T-helper 1 cell (primary cell): Measurements from ENCODE around the gene SHC2.
"Not testable (repeated sequence)": the region's sequence is repeated elsewhere in the genome, so short reads cannot be mapped to it uniquely, and the experiment has no call there.

Experiments used
- DNase-seq, 5 donors: peaks; one replicate each; pipeline ENCODE4 v3.0.0-alpha.2; 2012 to 2020

Gene SHC2

DNA sequence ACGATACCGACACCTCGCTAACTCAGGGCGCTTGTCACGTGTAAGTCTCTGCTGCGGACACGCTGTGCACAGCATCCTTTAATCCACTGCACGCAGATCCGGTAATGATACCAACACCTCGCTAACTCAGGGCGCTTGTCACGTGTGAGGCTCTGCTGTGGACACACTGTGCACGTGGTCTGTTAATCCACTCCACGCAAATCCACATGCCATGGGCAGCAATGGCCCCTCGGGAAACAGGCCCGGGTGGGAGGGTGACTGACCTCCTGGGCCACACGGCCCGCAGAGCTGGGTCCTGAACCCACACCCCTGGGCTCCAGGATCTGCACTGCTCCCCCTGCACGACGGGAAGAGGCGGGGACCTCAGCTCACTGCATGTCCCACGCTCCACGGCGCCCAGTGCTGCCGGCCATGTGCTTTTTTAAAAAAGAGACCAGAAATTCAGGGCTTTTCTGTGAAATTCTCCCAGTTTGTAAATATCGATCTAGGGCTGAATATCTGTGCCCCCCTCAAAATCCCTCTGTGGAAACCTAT, 16.1 kb downstream of the SHC2 start:
- DNase-seq, result no peak

- no peak for DNase-seq
Observed at GRCh38 chr19:443005-443404, 17.8 kb downstream of the SHC2 start.

DNA sequence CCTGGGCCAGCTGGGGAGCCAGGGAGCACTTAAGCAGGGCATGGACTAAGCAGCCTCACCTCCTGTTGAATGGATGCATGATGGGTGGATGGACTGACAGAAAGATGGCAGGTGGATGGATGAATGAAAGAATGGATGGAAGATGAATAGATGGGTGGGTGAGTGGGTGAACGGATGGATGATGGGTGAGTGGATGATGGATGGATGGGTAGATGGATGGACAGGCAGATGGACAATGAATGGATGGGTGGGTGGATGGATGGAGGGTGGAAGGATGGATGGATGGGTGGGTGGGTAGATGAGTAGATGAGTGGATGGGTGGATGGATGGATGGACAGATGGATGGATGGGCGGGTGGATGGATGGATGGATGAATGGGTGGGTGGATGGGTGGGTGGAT, 18.7 kb downstream of the SHC2 start:
- no peak for DNase-seq

DNA sequence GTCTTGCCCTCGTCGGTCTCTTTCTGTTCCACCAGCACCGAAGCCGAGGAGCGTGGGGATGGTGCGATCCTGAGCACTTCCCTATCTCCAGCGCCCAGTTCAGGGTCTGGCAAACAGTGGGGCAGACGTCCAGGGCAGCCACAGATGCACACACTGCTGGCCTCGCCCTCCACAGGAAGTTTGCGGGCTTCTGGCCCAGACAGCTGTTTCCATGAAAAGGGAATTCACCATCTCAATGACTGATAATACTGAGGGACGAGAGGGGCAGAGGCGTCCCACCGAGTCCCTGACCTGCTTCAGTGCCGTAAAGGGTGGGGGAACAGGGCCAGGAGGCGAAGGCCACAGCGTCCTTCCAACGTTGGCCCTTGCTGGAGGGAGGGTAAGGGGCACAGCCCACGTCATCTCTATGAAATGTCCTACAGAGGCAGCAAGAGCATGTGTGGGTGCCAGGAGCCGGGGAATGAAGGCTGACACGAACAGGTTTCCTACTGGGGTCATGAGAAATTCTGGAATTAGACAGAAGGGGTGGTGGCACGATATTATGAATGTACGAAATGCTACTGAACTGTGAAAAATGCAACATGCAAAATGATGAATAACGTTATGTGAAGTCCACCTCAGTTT, 19.5 kb downstream of the SHC2 start:
- no peak for DNase-seq

DNA sequence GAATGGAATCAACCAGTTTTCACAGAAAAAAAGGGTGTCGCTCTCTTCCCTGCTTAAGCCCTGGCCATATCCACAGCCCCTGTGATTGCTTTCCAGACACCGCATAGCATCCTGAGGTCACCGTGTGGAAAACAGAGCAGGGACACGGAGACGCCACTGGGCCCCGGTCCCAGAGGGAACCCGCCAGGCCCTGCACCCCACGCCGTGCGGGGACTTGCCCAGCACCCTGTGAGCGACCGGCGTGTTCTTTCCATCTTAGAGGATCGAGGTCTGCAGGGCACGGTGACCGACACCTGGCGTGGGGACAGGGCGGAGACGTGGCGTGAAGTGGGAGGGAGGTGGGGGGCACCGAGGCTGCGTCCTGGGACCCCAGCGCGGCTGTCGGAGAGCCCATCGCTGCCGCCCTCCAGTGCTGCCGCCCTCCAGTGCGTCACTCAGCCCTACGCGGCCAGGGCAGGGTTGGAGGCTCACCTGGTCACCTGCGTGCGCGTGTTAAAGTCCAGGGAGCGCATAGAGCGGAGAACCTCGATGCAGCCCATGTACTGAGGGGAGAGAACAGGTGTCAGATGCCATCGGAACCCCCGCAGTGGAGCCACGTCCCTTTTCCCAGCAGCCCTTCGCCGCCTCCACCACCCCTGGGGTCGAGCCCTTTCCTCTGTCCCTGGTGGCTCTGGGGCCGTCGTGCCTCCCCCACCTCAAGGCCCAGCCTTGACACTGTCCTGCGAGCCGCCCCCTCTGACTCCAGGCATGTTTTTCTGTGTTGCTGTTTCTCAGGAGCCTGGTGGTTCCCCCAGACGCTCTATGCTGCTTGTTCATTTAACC, 20.2 kb downstream of the SHC2 start:
- no peak for DNase-seq

DNA sequence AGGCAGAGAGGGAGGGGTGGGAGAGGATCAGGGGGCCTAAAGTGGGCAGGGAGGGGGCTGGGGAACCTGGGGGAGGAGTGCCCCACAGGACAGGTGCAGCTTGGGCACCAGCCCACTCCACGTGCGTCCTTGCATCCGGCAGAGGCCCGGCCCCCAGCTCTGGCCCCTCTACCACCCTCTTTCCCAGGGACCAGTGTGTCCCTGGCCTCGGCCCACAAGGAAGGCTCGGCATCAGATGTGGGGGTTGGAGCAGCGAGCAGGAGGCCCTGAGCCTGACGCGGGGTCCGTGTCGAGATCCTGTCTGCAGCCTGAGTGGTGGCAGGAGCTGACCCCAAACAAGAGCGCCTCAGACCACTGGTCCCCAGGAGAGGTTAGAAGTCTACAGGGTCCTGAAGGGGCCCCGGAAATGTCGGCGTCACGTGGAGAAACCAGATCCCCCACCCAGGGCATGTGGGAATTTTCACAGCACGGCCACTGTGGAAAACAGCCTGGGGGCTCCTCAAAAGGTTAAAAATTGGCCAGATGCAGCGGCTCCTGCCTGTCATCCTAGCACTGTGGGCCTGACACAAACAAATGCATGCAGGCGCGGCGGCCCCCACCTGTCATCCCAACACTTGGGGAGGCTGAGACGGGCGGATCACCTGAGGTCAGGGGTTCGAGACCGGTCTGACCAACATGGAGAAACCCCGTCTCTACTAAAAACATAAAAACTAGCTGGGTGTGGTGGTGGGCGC, 21.5 kb downstream of the SHC2 start:
- DNase-seq, result no peak

DNA sequence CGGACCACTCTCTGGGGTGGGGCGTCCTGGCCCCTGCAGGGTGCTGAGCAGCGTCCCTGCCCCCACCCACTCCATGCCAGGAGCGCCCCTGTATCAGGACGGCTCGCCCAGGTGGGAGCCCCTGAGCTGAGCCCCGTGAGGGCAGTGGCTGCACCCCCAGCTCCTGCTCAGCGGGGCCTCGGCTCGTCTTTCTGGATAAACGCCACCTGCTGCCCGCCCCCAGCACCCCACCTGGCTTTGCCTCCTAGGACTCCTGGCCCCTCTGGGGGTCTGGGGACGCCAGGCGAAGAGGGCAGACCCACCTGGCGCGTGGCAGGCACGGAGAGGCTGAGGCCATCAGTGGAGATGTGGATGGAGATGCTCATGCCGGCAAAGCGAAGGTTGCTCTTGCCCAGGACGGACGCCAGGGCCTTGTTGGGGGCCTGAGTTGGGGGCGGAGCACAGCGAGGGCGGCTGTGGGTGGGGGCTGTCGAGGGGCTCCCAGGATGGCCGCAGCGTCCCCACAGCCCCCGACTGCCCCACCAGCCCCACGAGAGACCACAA, 22.3 kb downstream of the SHC2 start:
- no peak for DNase-seq

DNA sequence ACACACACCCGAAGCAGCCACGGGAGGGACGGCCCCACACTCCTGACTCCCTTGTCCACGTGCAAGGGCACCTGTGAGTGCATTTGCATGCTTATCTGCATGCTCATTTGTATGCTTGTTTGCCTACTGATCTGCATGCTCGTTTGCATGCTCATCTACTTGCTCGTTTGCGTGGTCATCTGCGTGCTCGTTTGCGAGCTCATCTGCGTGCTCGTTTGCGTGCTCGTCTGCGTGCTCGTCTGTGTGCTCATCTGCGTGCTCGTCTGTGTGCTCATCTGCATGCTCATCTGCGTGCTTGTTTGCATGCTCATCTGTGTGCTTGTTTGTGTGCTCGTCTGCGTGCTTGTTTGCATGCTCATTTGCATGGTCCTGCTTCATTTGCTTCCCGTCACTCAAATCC, 23.8 kb downstream of the SHC2 start:
- DNase-seq, result no peak

- no peak for DNase-seq
Observed at GRCh38 chr19:436413-436950, 24.4 kb downstream of the SHC2 start.

- no peak for DNase-seq
Observed at GRCh38 chr19:435707-436412, 25.0 kb downstream of the SHC2 start.

DNA sequence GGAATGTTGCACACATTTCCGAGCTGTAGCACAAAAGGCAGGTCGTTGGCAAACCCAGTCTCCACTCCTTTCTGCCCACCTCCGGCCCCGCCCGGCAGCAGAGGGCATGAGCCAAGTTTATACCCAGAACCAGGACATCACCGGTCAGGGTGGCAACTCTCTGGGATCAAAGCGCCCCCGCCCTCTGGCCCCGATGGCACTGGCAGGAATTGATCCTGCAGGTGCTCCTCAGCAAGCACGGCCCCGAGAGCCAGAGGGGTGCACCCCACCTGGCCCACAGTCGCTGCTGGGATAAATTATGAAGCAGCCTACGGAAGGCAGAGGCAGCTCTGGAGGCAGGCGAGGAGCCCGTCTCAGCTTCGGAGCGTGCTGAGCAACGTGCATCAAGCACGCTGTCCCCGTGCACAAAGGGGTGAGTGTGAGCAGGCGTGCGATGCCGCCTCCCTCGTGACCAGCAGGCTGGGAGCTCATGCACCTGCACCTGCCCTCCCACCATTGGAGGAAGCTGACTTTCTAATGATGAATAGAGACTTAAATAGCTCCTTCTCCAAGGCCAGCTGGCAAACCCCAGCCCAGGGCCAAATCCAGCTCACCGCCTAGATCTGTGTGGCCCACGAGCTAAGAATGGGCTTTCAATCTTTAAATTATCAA, 25.7 kb downstream of the SHC2 start:
- no peak for DNase-seq

DNA sequence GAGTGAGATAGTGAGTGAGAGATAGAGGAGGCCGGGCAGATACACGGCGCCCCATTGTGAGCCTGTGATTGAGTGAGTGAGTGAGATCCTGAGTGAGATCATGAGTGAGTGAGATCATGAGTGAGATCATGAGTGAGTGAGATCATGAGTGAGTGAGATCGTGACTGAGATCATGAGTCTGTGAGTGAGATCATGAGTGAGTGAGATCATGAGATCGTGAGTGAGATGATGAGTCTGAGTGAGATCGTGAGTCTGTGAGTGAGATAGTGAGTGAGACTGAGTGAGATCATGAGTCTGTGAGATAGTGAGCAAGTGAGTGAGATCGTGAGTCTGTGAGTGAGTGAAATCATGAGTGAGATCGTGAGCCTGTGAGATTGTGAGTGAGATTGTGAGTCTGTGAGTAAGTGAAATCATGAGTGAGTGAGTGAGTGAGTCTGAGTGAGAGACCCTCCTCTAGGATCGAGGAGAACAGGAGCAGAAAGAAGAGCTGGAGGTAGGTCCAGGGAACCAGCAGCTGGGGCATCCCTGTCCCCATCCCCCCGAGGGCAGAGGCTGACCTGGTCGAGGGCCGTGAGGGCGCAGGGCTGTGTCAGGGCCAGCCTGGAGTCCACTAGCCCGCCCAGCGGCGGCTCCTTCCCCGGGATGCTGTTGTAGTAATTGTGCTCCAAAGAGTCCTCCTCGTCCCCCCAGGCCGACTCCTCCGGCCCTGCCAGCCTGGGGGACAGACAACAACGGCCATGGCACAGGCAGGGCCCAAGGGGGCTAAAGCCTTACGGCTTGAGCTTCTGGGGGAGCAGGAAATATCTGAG, 26.5 kb downstream of the SHC2 start:
- DNase-seq, result no peak

- DNase-seq, result no peak
Observed at GRCh38 chr19:430701-431100, 30.1 kb downstream of the SHC2 start.

- no peak for DNase-seq
Observed at GRCh38 chr19:428149-428548, 32.7 kb downstream of the SHC2 start.

GRCh38 chr19:427675-428074, 33.2 kb downstream of the SHC2 start:
- DNase-seq, result not testable (repeated sequence)

GRCh38 chr19:426725-427445, 33.9 kb downstream of the SHC2 start:
- DNase-seq, result no peak

DNA sequence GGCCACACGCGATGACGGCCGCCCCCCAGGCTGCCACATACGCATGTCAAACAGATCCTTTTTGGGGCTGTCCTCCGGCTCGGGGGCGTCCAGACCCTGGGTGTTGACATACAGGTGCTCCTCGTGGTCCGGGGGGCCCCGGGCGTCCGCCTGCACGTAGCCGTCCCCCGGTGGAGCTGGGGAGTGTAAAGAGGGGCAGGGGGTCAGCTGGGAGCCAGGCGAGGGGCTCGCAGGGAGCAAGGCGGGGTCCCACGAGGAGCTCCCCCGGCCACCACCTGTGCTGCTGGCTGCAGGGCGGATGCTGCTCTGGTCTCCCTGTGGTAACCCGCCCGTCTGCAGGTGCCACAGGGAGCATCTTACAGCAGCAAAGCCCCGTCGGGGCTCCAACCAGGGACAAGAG, 35.8 kb downstream of the SHC2 start:
- DNase-seq, result no peak

DNA sequence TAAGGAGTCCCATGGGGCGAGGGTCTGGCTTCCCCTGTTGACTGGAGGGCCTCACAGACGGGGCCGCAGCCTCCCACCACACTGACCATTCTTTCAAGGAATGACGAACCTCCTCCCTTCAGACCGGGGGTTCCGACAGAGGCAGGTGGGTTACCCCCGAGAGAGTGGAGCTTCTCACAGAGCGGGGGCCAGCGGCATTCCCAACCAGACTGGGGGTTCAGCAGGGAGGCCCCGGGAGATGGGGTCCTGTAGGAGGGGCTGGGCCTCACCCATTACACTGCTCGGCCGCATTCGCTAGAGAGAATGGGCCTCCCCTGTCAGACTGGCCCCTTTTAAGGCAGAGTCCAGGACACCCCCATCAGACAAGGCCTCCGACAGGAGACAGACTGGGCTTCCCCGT, 36.3 kb downstream of the SHC2 start:
- DNase-seq, result no peak

- DNase-seq, result no peak
Observed at GRCh38 chr19:423691-424466, 37.0 kb downstream of the SHC2 start.

GRCh38 chr19:422917-423226, 38.0 kb downstream of the SHC2 start:
- DNase-seq, result not testable (repeated sequence)
